Neuronal stem cell (in vitro differentiated cells): Measurements from ENCODE around the gene FATE1.
A peak's percentile ranks its signal among the peaks of the same experiment; 100 is the strongest.

Source experiments
- DNase-seq: peaks from one replicate; pipeline ENCODE4 v3.0.0-alpha.2; 2013; ENCODE audit warnings: low spot score
- H2AFZ ChIP-seq: one replicate; pipeline ENCODE4 v1.6.1; 2013; ENCODE audit warnings: mild to moderate bottlenecking, low read length, inconsistent platforms
- H2AK5ac ChIP-seq: 2 replicates; pipeline ENCODE4 v1.6.1; 2013; ENCODE audit warnings: low read depth, mild to moderate bottlenecking, inconsistent platforms, low read length, moderate library complexity, mixed read lengths
- H2BK120ac ChIP-seq: 2 replicates; pipeline ENCODE4 v1.6.1; 2013; ENCODE audit warnings: low read depth, mild to moderate bottlenecking, inconsistent platforms, low read length, moderate library complexity, mixed read lengths
- H2BK12ac ChIP-seq: one replicate; pipeline ENCODE4 v1.6.1; 2013; ENCODE audit warnings: low read length, inconsistent platforms
- H2BK15ac ChIP-seq: 2 replicates; pipeline ENCODE4 v1.6.1; 2013; ENCODE audit warnings: mild to moderate bottlenecking, low read length, inconsistent platforms, mixed read lengths
- H2BK5ac ChIP-seq: one replicate; pipeline ENCODE4 v1.6.1; 2013; ENCODE audit warnings: inconsistent platforms, mild to moderate bottlenecking, low read length, moderate library complexity
- H3K14ac ChIP-seq: one replicate; pipeline ENCODE4 v1.6.1; 2013; ENCODE audit warnings: low read length, inconsistent platforms
- H3K18ac ChIP-seq: 2 replicates; pipeline ENCODE4 v1.6.1; 2013; ENCODE audit warnings: low read length, inconsistent platforms
- H3K23ac ChIP-seq: 2 replicates; pipeline ENCODE4 v1.6.1; 2013; ENCODE audit warnings: low read depth, mild to moderate bottlenecking, mixed read lengths, low read length, inconsistent platforms; ENCODE audit not compliant: poor library complexity
- H3K27ac ChIP-seq: replicated peaks from 3 replicates; pipeline ENCODE4 v1.5.1; 2013; ENCODE audit warnings: low read length, inconsistent platforms
- H3K27me3 ChIP-seq, 3 experiments: 2 replicates each; pipeline ENCODE4 v1.6.1; 2013; ENCODE audit warnings: low read length in 3 of 3, mild to moderate bottlenecking in 2 of 3, inconsistent platforms in 1 of 3, low read depth in 1 of 3, mixed read lengths in 1 of 3, moderate library complexity in 1 of 3; ENCODE audit not compliant: control insufficient read depth in 3 of 3, insufficient read depth in 3 of 3
- H3K36me3 ChIP-seq, 2 donors: replicated peaks in 1 of 2; 2 replicates each; pipeline ENCODE4 v1.6.1; 2013; ENCODE audit warnings: low read length in 2 of 2; ENCODE audit not compliant: control insufficient read depth in 2 of 2, insufficient read depth in 2 of 2
- H3K4ac ChIP-seq: 2 replicates; pipeline ENCODE4 v1.6.1; 2013; ENCODE audit warnings: inconsistent platforms, mild to moderate bottlenecking, low read length, moderate library complexity
- H3K4me1 ChIP-seq, 2 donors: 1 replicate in 1 of 2; 2 replicates in 1 of 2; pipeline ENCODE4 v1.6.1; 2013; ENCODE audit warnings: low read length in 2 of 2, low read depth in 1 of 2; ENCODE audit not compliant: control insufficient read depth in 2 of 2, insufficient read depth in 1 of 2
- H3K4me2 ChIP-seq: one replicate; pipeline ENCODE4 v1.6.1; 2013; ENCODE audit warnings: mild to moderate bottlenecking, low read length, inconsistent platforms; ENCODE audit not compliant: insufficient read depth, poor library complexity, severe bottlenecking
- H3K4me3 ChIP-seq, 2 donors: 2 replicates each; pipeline ENCODE4 v1.5.1; 2013; ENCODE audit warnings: low read length in 2 of 2, mild to moderate bottlenecking in 2 of 2, inconsistent platforms in 1 of 2, moderate library complexity in 1 of 2
- H3K79me1 ChIP-seq: one replicate; pipeline ENCODE4 v1.6.1; 2013; ENCODE audit warnings: low read depth, mild to moderate bottlenecking, inconsistent platforms, low read length, moderate library complexity
- H3K9ac ChIP-seq: one replicate; pipeline ENCODE4 v1.6.1; 2013; ENCODE audit warnings: mild to moderate bottlenecking, low read depth, low read length, inconsistent platforms; ENCODE audit not compliant: poor library complexity
- H3K9me3 ChIP-seq, 2 donors: replicated peaks in 1 of 2; 2 replicates each; pipeline versions ENCODE3 to v1.6.1; 2013; ENCODE audit warnings: low read length in 2 of 2, mild to moderate bottlenecking in 2 of 2, inconsistent platforms in 1 of 2, low read depth in 1 of 2, mixed read lengths in 1 of 2, moderate library complexity in 1 of 2; ENCODE audit not compliant: control insufficient read depth in 2 of 2, insufficient read depth in 1 of 2
- H4K8ac ChIP-seq: one replicate; pipeline ENCODE4 v1.6.1; 2013; ENCODE audit warnings: low read depth, mild to moderate bottlenecking, inconsistent platforms, low read length, moderate library complexity
- H4K91ac ChIP-seq: one replicate; pipeline ENCODE4 v1.6.1; 2013; ENCODE audit warnings: low read length, low read depth, mild to moderate bottlenecking, inconsistent platforms; ENCODE audit not compliant: poor library complexity
- WGBS, 2 donors: extraction: QIAGEN DNeasy Blood & Tissue Kit; methylation state at CpG; one replicate each; pipeline ENCODE4 v1.1.7; 2013; ENCODE audit warnings: missing lambda C conversion rate in 2 of 2, mixed read lengths in 1 of 2; ENCODE audit not compliant: insufficient read length in 2 of 2, insufficient replicate concordance in 1 of 2; ENCODE audit errors: extremely low coverage in 2 of 2; 5-methylcytosine and 5-hydroxymethylcytosine counted together

The FATE1 gene

DNA sequence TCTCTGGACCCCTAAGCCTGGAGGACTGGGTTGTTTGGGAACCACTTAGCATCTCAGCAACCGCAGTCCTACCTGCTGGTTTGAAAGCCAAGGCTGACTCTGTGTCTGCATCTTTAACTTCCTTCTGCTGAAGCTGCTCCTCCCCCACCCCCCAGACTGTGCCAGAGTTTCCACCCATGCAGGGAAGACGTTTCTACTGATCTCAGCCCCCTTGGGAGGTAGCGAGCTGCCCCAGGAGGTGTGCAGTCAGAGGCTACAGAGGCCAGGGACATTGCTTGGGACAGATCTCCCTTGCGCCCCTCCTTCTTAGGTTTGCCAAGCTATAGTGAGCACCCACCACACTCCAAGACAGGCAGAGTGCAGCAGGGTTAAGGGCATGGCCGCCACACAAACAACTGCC is 4.7 kb upstream of the FATE1 start:
- no peak for DNase-seq
- Histone ChIP-seq H3K4ac (no peak overlapping the region), H3K9ac (no peak overlapping the region), H2BK120ac (no peak overlapping the region), H3K79me1 (no peaks in the 10 kb centered on the region), H2BK15ac (no peak overlapping the region), H3K4me1 (no peaks in the 10 kb centered on the region), H2AK5ac (no peak overlapping the region), H3K36me3 (no peaks in the 10 kb centered on the region), H3K4me3 (no peak overlapping the region), H3K27ac (no peak overlapping the region), H3K27me3 (peaks cover 0 to 12% (median 0%) of the 10 kb centered on the region in 3 experiments), H4K91ac (no peak overlapping the region), H2BK12ac (no peak overlapping the region), H3K4me2 (no peak overlapping the region), H4K8ac (no peak overlapping the region), H3K9me3 (no peaks in the 10 kb centered on the region), H3K23ac (no peak overlapping the region), H2AFZ (no peak overlapping the region), H3K18ac (no peak overlapping the region), H2BK5ac (no peak overlapping the region), H3K14ac (no peak overlapping the region)
- no CpG with 5 or more reads among the region's 5 CpGs for WGBS, 2 donors

DNA sequence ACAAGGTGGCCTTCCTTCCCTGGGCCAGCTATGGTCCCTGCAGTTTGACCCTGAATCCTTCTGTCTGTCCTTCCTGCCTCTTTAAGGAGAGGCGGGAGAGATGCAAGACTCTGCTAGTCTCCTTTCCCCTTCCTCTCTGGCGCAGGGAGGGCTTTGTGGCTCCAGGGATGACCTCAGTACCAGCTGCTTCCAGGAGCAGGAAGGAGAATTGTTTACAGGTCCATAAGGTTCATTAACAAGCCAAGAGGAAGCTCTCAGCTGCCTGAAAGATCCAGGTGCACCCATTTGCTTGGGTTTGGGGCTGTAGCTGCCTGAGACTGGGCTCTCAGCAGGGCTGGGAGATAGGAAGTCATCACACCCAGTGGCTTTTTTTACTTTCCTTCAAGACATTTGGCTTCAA is 4.0 kb upstream of the FATE1 start:
- Histone ChIP-seq H3K9ac (no peak overlapping the region), H3K4me2 (no peak overlapping the region), H3K4ac (no peak overlapping the region), H3K23ac (no peak overlapping the region), H2AK5ac (no peak overlapping the region), H3K27ac (no peak overlapping the region), H4K91ac (no peak overlapping the region), H3K18ac (no peak overlapping the region), H2AFZ (no peak overlapping the region), H3K27me3 (peaks cover 0 to 12% (median 0%) of the 10 kb centered on the region in 3 experiments), H2BK15ac (no peak overlapping the region), H3K36me3 (no peaks in the 10 kb centered on the region), H3K9me3 (no peaks in the 10 kb centered on the region), H3K14ac (no peak overlapping the region), H3K4me1 (no peaks in the 10 kb centered on the region), H4K8ac (no peak overlapping the region), H2BK120ac (no peak overlapping the region), H2BK12ac (no peak overlapping the region), H2BK5ac (no peak overlapping the region), H3K79me1 (no peaks in the 10 kb centered on the region), H3K4me3 (no peak overlapping the region)
- WGBS, 2 donors = no CpG with 5 or more reads among the region's 2 CpGs
- no peak for DNase-seq

DNA sequence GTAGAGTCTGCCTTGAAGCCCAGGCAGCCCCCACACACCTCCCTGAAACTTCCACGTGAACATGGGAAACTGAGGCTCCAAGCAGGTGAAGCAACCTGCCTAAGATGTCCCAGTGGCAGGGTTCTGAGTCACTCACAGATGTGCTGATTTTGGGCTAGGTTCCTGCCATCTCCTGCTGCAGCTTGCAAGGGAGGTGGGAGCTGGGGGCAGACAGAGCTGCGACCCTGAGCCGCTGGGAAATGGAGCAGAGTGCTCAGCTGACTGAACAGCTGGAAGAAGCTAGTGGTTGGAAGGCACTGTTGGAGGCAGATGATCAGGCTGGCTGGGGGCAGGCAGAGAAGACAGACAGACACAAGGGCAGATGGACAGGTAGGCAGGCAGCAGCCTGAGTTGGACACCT is 3.6 kb upstream of the FATE1 start:
- no peak overlapping the region for H2AFZ ChIP-seq
- no peak overlapping the region for H3K4me3 ChIP-seq
- no peak overlapping the region for H3K4ac ChIP-seq
- H3K79me1 ChIP-seq = no peaks in the 10 kb centered on the region
- no peak for DNase-seq
- H2BK5ac ChIP-seq = no peak overlapping the region
- no peak overlapping the region for H3K4me2 ChIP-seq
- H3K27me3 ChIP-seq = peaks cover 0 to 12% (median 0%) of the 10 kb centered on the region in 3 experiments
- H3K9ac ChIP-seq = peak overlapping the region; percentile 44
- H3K36me3 ChIP-seq = no peaks in the 10 kb centered on the region
- H3K4me1 ChIP-seq = no peaks in the 10 kb centered on the region
- no peak overlapping the region for H2BK120ac ChIP-seq
- no peak overlapping the region for H3K27ac ChIP-seq
- H4K8ac ChIP-seq = no peak overlapping the region
- no peak overlapping the region for H2BK15ac ChIP-seq
- no peak overlapping the region for H2AK5ac ChIP-seq
- no peak overlapping the region for H4K91ac ChIP-seq
- H3K18ac ChIP-seq = no peak overlapping the region
- no peaks in the 10 kb centered on the region for H3K9me3 ChIP-seq
- no peak overlapping the region for H3K14ac ChIP-seq
- no peak overlapping the region for H3K23ac ChIP-seq
- no CpG with 5 or more reads among the region's 3 CpGs for WGBS, 2 donors
- no peak overlapping the region for H2BK12ac ChIP-seq

DNA sequence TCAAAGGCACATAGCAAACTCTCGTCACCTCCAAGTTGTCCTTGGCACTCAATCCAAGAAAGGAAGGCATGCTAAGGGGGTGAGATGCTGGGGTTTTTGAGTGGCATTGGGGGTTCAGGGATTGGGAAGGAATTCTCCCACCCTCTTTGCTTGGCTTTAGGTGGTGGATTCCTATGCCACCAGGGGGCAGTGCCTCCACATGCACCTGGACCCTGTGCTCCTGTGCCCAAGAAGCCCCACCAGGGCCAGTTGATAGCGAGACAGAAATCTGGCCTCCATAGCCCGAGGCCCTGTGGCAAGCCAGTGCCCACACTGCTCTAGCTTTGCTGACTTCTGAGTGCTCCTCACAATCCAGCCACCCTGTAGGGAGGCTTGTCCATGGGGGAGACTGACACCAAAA is 2.0 kb upstream of the FATE1 start:
- Histone ChIP-seq H3K4me2 (no peak overlapping the region), H4K8ac (no peak overlapping the region), H2BK12ac (no peak overlapping the region), H3K4me3 (no peak overlapping the region), H3K4ac (no peak overlapping the region), H3K9me3 (no peaks in the 10 kb centered on the region), H2BK15ac (no peak overlapping the region), H4K91ac (no peak overlapping the region), H2BK5ac (no peak overlapping the region), H3K36me3 (no peaks in the 10 kb centered on the region), H3K14ac (no peak overlapping the region), H3K27ac (no peak overlapping the region), H2AFZ (no peak overlapping the region), H2AK5ac (no peak overlapping the region), H2BK120ac (no peak overlapping the region), H3K27me3 (peaks cover 0 to 15% (median 0%) of the 10 kb centered on the region in 3 experiments), H3K9ac (no peak overlapping the region), H3K79me1 (no peaks in the 10 kb centered on the region), H3K4me1 (no peaks in the 10 kb centered on the region), H3K23ac (no peak overlapping the region), H3K18ac (no peak overlapping the region)
- WGBS, 2 donors = no CpG with 5 or more reads among the region's 3 CpGs
- no peak for DNase-seq
